HG03571 (cell line): ENCODE data around the gene PDSS2.
"Not testable (repeated sequence)": the region's sequence is repeated elsewhere in the genome, so short reads cannot be mapped to it uniquely, and the experiment has no call there.

Experiments used
- ATAC-seq: cut with Tn5 transposase; IDR thresholded peaks from one replicate; pipeline ENCODE4 v1.9.1; 2021; ENCODE audit not compliant: unreplicated experiment

The PDSS2 gene

DNA sequence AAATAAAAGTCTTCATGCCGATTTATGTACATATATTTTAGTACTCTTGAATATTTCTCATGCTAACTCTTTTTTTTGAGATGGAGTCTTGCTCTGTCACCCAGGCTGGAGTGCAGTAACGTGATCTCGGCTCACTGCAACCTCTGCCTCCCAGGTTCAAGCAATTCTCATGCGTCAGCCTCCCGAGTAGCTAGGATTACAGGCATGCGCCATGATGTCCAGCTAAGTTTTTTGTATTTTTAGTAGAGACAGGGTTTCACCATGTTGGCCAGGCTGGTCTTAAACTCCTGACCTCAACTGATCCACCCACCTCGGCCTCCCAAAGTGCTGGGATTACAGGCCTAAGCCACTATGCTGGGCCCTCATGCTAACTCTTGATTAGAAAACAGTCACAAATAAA is 179.4 kb downstream of the PDSS2 start:
- not testable (repeated sequence) for ATAC-seq

DNA sequence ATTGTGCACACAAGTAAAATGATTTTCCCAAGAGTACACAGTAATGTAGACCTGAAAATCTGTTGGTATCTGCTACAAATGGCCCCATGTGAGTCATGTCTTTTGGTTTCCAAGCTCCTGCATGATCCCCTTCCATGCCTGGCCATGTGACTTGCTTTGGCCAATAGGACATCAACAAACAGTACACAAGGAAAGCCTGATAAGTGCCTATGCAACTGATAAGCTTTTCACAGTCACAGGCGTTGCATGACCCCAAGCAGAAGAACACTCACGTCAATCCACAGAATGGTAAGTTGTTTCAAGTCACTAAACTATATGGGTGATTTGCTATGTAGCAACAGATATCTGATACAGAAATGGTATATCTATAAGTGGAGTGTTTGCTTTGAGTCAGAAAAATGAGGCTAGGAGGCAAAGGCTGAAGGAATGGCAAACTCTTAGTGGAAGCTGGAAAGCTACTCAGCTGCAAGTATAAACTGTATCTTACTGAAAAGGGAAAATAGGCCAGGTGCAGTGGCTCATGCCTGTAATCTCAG is 184.0 kb downstream of the PDSS2 start:
- no peak for ATAC-seq

DNA sequence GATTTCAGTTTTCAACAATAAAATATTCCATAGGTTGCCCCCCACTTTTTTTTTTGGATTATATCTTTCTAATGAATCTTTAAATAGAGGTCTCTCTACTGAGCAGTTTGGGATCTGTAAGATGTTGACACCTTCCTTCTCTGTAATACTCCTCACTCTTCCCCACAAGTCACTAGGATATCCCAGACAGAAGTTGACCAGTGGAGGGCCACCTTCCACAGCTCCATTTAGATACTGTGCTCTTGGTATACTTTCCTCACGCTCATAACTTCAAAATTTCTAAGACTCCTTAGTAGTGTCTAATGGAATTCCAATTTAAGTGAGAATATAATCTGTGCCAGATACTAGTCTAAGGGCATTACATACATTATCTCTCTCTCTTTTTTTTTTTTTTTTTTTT is 185.1 kb downstream of the PDSS2 start:
- ATAC-seq: no peak

DNA sequence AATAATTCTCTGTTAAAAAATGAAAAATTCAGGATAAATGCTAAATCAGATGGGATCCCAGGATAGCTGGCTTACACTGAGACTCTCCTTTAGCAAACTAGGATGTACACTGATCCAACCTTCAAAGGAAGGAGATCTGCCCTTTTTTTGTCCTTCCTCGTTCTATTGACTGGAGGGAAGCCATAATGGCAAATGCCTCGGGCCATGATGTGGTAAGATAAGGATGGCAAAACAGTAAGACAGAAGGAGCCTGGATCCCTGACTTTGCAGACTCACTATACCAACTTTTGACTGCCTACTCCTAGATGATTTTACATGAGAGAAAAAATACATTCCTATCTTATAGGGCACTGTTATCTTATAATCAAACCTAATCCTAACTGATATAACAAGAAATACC is 187.1 kb downstream of the PDSS2 start:
- no peak for ATAC-seq

DNA sequence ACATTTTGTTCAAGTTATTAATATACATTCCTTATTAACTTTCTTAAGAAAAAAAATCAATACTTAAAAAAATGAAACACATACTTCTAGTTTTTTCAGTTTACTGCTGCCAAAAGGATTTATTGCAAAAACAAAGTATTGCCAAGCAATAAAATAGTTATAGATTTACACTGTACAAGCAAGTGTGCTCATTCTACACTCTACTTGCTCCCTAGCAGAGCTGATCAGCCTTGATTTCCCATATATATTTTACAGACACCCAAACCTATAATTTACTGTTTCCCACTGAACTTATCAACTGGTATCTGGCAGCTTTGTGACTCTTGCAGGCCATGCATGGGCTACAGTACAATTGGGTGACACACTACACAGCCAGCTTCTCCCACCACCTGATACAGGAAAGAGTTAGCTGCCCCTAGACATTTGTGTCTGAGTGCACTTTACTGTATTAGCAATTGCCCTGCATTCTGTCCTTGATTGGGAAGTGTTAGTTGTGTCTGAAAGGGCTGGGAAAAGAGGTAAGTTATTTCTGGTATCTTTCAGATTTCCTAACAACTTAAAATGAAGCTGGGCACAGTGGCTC is 188.1 kb downstream of the PDSS2 start:
- no peak for ATAC-seq

DNA sequence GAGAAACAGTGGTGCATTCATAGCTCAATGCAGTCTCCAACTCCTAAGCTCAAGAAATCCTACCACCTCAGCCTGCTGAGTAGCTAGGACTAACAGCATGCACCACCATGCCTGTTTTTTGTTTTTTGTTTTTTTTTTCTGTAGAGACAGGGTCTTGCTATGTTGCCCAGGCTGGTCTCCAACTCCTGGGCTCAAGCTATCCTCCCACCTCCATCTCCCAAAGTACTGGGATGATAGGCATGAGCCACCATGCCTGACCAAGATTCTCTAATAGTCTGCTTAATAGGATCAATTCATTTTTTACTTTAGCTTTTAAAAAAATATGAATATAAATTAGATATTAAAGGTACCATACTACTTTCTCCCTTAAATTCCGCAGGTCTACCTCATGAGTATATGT is 191.7 kb downstream of the PDSS2 start:
- no peak for ATAC-seq

DNA sequence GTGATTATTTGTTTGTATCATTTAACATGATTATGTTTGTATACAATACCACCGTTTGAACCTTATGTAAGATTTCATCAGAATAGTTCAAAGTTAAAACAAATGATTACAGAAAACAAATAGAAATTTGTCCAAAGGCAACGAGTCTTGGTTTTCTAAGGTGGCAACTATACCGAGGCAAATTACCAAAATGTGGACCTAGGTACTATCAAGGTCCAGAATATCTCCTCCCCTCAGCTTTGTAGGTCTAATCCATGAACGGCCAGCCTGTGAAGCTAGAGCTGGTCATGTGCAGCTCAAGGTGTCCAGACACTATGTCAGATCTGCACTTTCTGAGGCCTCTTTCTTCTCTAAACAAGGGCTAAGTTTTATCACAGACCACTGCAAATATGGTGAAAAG is 192.4 kb downstream of the PDSS2 start:
- ATAC-seq: no peak

DNA sequence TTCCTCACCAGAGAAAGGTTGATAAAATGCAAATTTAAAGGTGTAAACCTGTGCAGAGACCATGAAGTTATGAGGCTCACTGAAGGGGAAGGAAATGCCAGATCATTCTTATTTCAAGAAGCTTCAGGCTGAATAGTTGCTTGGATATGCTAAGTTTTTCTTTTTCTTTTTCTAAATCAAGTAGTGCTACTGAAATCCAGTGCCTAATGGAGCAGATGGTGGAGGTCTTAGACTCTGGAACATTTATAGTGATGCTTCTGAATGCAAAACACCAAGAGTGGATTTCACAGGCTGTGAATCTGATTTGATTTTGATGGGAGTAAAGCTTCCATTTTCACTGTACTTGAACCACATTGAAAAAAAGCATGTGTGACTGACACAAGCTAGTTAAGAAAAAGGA is 192.8 kb downstream of the PDSS2 start:
- no peak for ATAC-seq

DNA sequence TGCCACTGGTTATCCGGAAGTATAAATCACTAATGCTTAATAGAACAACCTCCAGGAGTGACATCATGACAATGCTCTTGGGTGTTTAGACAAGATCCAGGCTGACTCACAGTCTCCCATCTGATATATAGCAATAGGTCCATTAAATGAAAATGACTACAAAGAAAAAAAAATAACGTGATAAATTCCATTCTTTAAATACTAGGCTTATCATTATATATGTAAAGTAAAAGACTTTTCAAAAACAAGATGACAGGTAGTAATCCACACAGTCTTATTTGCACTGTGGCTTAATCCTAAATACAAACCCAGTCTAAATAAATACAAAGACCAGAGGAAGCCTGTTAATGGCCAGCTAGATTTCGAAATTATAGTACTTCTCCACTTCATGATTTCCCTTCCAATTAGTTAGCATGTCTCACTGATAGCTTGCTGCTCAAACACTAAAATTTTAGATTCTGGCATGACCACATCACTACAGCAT is 195.0 kb downstream of the PDSS2 start:
- ATAC-seq: no peak

DNA sequence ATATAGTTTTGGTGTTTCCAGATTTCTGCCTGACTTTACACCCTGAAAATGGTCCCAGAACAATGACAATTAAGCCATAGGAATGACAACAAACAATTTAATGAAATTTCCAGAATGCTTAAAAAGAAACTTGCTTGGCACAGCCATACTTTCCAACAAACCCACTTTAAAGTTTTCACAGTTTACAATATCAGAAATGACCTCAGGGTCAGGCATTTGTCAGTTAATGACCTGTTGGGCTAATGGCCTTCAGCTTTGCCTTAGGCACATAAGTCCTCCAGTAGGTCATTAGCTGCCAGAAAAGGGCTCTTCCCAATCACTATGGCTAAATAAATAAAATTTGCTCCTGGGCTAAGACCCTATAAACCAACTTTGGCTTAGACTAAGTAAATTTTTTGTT is 199.4 kb downstream of the PDSS2 start:
- ATAC-seq: no peak

DNA sequence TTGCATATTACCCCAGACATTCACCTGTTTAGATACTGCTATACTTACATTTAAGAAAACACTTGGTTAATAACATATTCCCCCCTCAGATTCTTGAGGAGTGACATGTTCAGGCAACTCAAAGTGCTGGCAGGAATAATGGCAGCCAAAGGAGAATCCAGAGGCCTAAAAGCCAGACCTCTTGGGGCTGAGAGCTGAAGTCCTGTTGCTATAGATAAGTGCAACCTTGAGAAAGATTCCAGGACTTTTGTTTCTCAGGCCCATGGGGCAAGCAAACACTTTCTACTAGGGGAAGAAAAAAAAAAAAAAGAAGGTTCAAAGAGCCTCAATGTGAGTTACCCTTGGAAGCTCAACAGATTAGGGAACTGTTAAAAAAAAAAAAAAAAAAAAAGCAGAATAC is 211.2 kb downstream of the PDSS2 start:
- ATAC-seq: no peak

DNA sequence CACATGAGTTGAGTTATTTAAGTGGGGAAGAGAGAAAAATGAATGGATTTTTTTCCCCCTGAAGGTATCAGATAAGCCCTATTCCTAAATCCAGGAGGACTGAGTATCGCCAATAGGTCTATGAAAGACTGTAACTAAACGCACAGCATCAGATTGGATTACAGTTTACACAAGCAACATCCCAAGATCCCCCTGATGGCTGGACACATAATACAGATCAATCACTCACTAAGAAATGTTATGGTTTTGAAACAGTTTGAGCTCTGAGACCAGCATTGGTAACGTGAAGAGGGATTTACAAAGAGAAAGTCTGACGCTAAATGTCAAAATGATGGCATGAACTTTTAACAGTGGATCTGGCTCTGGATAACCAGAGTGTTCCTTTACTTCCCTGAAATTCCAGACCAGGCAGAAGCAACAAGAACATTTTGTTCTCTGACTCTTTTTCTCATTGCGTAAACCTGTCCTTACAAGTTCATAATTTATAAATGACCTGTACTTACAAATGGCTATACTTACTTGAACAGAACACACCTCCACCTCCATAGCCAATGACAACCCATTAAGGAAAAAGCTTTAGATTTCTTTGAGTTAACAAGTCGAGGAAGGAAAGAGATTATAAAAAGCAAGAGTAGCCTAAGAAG is 212.3 kb downstream of the PDSS2 start:
- ATAC-seq: no peak

DNA sequence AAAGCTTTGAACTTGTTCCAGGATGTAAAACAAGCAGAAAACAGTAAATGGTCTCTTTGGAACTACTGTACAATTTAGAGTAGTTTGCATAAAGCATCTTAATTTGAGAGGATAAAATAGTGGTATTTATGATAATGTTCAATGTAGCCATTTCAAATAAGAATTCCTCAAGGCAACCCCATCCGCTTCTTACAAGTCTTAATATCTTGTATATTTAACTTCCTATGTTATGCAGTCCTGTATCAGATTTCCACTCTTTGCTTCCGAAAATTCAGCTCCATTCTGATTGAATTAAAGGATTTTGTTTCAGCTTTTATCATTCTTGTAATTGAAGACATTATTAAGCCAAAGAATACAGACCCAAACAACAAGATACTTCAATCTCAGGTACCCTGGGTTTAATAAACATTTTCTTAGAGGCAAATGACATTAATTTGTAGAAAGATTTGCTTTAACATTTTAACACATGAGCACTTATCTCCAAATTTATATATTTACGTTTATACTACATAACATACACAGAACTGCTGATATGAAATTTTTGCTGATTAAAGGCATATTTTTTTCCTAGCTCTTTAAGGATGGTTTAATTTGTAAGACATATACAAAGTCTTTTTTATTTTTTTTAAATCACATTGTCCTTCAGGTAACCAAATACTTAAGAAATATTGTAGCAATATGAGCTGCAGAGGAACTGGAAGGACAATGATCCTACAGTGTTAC is 213.0 kb downstream of the PDSS2 start:
- ATAC-seq: no peak

DNA sequence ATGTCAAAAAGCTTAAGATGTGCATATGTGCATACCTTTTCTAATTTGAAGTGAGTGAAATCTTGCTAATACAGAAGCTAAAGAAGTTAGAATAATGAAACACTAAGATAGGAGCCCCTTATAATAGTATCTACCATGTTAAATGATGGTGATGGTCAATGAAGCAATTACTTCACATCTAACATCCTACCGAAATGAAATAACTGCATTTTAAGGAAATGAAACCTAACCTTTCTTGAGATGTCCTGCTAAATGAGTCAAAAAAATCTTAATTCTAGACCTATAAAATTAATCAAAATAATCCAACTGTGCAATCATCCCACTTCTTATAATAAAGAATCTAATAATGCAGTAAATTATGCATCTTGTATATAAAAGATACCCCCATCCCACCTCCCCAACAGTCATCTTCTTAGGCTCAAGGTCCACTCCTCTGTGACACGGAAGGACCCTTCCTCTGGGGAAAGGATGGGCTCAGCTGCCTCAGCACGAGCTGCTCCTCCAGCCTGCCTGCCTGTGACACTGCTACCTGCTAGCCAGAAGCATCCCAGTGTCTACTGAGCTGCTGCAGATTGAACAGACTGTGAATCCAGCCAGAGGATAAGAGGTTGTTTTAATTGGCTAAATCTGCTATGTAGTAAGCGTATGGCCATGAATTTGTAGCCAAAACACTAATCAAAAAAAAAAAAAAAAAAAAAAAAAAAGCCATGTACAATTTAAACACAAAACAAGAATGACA is 214.5 kb downstream of the PDSS2 start:
- ATAC-seq: no peak

DNA sequence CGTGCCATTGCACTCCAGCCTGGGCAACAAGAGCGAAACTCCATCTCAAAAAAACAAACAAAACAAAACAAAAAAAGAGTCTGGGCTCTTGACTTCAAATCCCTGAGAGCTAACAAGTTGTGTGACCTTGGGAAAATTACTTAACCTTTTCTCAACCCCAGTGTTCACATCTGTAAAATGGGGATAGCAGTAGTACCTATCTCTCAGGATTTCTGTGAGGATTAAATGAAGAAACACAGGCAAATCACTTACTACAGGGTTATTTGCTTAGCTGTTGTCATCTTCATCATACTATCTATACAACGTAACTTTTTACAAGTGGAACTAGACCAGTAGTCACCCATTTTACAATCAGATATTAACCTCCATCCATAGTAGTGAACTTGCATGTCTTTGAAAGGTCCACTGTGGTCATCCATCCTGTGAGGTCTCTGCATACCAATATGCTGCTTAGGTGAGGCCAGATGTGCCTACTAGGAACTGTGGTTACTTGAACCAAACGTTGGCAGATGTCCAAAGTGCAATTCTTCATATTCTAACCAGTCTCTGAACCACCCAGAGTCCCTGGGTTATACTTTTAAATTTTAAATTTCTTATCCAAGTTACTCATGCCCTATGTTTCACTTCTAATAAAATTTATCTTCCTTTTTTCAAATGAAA is 215.2 kb downstream of the PDSS2 start:
- no peak for ATAC-seq

DNA sequence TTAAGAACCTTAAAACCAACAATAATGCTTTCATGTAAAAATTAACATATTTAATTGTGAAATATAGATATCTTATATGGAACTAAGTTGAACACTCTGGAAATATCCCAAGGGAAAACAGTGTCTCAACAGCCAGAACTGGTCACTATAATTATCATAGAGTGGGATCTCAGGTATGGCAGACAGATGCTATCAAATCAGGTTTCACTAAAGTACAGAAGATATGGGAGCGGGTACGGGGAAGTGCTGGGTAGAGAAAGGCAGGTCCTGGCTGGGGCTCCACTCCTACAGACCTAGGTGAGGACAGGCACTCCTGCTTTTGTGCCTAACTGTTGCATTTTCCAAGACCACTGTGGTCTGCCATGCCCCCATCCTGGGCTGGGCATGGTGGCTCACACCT is 215.9 kb downstream of the PDSS2 start:
- no peak for ATAC-seq

DNA sequence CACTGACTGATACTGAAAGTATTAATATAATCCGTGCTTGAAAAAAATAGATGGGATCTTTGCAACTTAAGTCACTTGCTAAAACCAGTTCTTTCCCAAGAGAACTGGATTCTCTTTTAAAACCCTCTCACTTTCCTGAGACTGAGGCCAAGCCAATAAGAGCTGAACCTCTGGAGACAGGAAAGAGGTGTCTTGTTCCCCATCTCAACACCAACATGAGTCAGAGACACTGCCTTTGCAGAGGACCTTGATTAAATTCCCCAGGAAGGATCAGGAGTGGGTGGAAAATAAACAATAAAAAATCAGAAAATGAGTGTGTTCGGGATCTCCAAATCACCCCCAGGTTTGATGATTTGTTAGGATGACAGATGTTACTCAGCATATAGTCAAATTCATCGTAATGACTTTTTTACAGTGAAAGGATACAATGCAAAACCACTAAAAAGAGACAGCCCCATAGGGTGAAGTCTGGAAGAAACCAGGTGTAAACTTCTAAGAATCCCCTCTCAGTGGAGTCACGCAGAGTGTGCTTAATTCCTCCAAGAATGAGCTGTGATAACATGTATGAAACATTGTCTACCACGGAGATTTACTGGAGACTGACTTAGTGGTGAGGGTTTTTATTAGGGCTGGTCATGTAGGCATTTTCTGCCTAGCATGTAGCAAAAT is 221.2 kb downstream of the PDSS2 start:
- no peak for ATAC-seq

DNA sequence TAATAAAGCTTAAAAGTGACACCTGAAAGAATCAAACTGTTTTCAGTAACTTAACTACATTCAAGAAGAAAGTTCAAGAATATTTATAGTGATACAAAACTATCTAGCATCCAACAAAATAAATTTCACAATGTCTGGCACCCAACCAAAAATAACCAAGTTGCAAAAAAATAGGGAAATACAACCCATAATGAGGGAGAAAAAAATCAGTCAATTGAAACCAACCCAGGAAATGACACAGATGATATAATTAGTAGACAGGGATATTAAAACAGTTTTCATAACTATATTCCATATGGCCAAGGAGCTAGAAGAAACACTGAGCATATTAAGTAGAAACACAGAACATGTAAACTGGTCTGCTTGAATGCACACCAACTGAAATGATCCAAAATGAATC is 223.9 kb downstream of the PDSS2 start:
- no peak for ATAC-seq

DNA sequence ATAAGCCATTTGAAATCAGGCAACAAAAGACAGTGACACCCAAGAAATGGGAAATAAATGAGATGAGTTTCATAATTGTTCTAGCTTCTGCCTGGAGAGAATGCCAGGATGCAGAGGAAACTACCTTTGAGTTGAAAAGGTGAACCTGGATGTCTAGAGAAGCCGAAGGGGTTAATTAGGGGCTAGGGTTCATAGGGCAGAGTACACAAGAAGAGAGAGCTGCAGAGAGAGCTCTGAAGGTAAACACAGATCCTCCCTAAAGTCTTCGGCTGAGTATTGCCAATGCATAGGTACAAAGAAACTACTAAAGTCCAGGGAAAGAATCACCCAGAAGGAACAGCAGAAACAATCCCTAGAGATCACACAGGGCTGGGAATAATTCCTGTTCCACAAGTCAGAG is 224.4 kb downstream of the PDSS2 start:
- no peak for ATAC-seq

DNA sequence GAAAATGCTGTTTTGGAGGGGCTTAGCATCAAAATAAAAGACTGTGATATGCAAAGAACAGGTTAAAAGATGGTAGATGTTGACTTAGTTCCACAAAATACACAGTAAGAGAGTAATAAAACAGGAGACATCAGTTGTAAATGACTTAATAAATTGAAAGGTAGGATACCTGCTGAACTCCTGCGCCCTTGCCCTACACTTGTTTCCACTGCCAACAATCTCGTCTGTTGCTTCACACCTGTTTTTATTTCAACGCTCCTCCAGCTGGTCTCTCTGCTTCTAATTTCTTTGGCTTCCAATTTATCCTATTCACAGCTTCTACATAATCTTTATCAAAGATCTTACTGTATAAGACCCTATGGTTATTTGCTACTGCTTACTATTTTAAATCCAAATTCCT is 228.1 kb downstream of the PDSS2 start:
- ATAC-seq: no peak
